HG02938 (cell line): ENCODE measurements around the gene KCNH1.

Source experiments
- ATAC-seq: cut with Tn5 transposase; IDR thresholded peaks from one replicate; pipeline ENCODE4 v1.9.1; 2021; ENCODE audit warnings: mild to moderate bottlenecking, moderate library complexity; ENCODE audit not compliant: unreplicated experiment

The KCNH1 gene

GRCh38 chr1:211133836-211134669 is at the start of gene KCNH1:
KCNH1 (minus strand) TSS chr1:211134148; CDS start chr1:211133945, 203 bp downstream.
- peak; percentile 75 for ATAC-seq

- no peak for ATAC-seq
Measured at GRCh38 chr1:211182746-211183145, 48.8 kb upstream of the KCNH1 start.

- ATAC-seq, result no peak
Measured at GRCh38 chr1:211174375-211174774, 40.4 kb upstream of the KCNH1 start.

GRCh38 chr1:211172657-211173056 is 38.7 kb upstream of the KCNH1 start:
- ATAC-seq, result no peak

- ATAC-seq, result no peak
Measured at GRCh38 chr1:211169353-211169752, 35.4 kb upstream of the KCNH1 start.

GRCh38 chr1:211158866-211159265 is 24.9 kb upstream of the KCNH1 start:
- no peak for ATAC-seq

GRCh38 chr1:211155040-211155439 is 21.1 kb upstream of the KCNH1 start:
- ATAC-seq, result no peak

GRCh38 chr1:211153932-211154331 is 20.0 kb upstream of the KCNH1 start:
- ATAC-seq, result no peak

GRCh38 chr1:211148366-211148765 is 14.4 kb upstream of the KCNH1 start:
- ATAC-seq, result no peak

- ATAC-seq, result no peak
Measured at GRCh38 chr1:211145944-211146343, 12.0 kb upstream of the KCNH1 start.

GRCh38 chr1:211135342-211135950 is 1.5 kb upstream of the KCNH1 start:
- ATAC-seq, result peak; percentile 36

- ATAC-seq, result peak; percentile 7
Measured at GRCh38 chr1:211133393-211133835, 534 bp downstream of the KCNH1 start.

- no peak for ATAC-seq
Measured at GRCh38 chr1:211132721-211133392, 1.1 kb downstream of the KCNH1 start.

GRCh38 chr1:211129776-211130175 is 4.2 kb downstream of the KCNH1 start:
- no peak for ATAC-seq

- no peak for ATAC-seq
Measured at GRCh38 chr1:211127166-211127565, 6.8 kb downstream of the KCNH1 start.

GRCh38 chr1:211126622-211127021 is 7.3 kb downstream of the KCNH1 start:
- ATAC-seq, result no peak

- ATAC-seq, result no peak
Measured at GRCh38 chr1:211118407-211119102, 15.4 kb downstream of the KCNH1 start.

- no peak for ATAC-seq
Measured at GRCh38 chr1:211114446-211114845, 19.5 kb downstream of the KCNH1 start.

GRCh38 chr1:211113566-211113965 is 20.4 kb downstream of the KCNH1 start:
- no peak for ATAC-seq

GRCh38 chr1:211111351-211111750 is 22.6 kb downstream of the KCNH1 start:
- no peak for ATAC-seq

GRCh38 chr1:211101481-211101880 is 32.5 kb downstream of the KCNH1 start:
- no peak for ATAC-seq
